Tibial artery (tissue), 4 donors: ENCODE data around the gene ARHGAP24.

Experiments
- DNase-seq, 2 donors: peaks; one replicate each; pipeline ENCODE4 v3.0.0-alpha.2; 2019
- H3K27ac ChIP-seq, 2 donors: fragments of 200-600 bp; sonication (generic) in 1 of 2; 1 replicate in 1 of 2; 2 replicates in 1 of 2; pipeline ENCODE4 v1.5.1; 2018 to 2019; ENCODE audit warnings: mild to moderate bottlenecking in 1 of 2
- H3K27me3 ChIP-seq, 2 donors: fragments of 200-600 bp; sonication (generic) in 1 of 2; one replicate each; pipeline versions ENCODE4 v1.5.1 to v1.6.0; 2016 to 2019
- H3K36me3 ChIP-seq, 3 donors: fragments of 200-600 bp; sonication (generic) in 2 of 3; one replicate each; pipeline ENCODE4 v1.5.1; 2016 to 2019; ENCODE audit warnings: mild to moderate bottlenecking in 2 of 3
- H3K4me1 ChIP-seq, 4 donors: fragments of 200-600 bp; sonication (generic) in 2 of 4; 1 replicate in 3 of 4; 2 replicates in 1 of 4; pipeline ENCODE4 v1.5.1; 2016 to 2019
- H3K4me3 ChIP-seq, 2 donors: fragments of 200-600 bp; sonication (generic) in 1 of 2; 1 replicate in 1 of 2; 2 replicates in 1 of 2; pipeline ENCODE4 v1.5.1; 2018 to 2019; ENCODE audit warnings: mild to moderate bottlenecking in 2 of 2
- H3K9me3 ChIP-seq, 3 donors: fragments of 200-600 bp; sonication (generic) in 1 of 3; one replicate each; pipeline ENCODE4 v1.5.1; 2016 to 2019
- intact Hi-C: fragments of 100-400 bp; cut with DNase I; formaldehyde crosslinking; loops from one replicate; pipeline ENCODE4 v1.15.0; 2023; ENCODE audit warnings: low total_unique reads
- TF ChIP-seq, protein P1 (sequence below), 2 experiments: fragments of 200-600 bp in 1 of 2; fragments of 450-650 bp in 1 of 2; IDR thresholded peaks; one replicate each; pipeline ENCODE4 v1.5.1; 2017 to 2019; ENCODE audit warnings: antibody characterized with exemption in 2 of 2, mild to moderate bottlenecking in 1 of 2, moderate library complexity in 1 of 2

ARHGAP24 gene

DNA sequence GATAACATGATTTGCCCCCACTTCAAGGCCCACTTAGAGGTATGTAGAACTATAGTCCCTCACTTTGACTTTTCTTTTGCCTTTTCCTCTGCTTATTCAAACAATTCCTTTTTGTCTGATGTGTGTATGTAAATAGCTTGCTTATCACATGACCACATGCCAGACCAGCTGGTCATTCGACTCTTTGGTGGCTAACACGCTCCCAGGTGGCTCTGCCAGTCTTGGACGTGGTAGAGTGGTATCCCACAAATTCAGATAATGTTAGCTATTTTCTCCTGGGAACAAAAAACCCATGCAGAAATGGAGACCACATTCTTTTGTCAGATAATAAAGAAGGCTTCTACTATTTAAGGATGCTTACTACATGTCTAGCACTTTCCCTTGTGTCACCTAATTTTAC is 47.9 kb downstream of the ARHGAP24 start:
- intact Hi-C loops, result no loop called here
- Histone ChIP-seq H3K27me3 (no peaks in the 10 kb centered on the region), H3K9me3 (no peaks in the 10 kb centered on the region), H3K27ac (no peak overlapping the region), H3K4me1 (no peaks in the 10 kb centered on the region), H3K36me3 (no peaks in the 10 kb centered on the region), H3K4me3 (no peak overlapping the region)
- TF ChIP-seq, protein P1, sequence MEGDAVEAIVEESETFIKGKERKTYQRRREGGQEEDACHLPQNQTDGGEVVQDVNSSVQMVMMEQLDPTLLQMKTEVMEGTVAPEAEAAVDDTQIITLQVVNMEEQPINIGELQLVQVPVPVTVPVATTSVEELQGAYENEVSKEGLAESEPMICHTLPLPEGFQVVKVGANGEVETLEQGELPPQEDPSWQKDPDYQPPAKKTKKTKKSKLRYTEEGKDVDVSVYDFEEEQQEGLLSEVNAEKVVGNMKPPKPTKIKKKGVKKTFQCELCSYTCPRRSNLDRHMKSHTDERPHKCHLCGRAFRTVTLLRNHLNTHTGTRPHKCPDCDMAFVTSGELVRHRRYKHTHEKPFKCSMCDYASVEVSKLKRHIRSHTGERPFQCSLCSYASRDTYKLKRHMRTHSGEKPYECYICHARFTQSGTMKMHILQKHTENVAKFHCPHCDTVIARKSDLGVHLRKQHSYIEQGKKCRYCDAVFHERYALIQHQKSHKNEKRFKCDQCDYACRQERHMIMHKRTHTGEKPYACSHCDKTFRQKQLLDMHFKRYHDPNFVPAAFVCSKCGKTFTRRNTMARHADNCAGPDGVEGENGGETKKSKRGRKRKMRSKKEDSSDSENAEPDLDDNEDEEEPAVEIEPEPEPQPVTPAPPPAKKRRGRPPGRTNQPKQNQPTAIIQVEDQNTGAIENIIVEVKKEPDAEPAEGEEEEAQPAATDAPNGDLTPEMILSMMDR (IDR thresholded peaks at IDR 0.05), result no peak
- no peak for DNase-seq

- no peak for DNase-seq
- TF ChIP-seq, protein P1 (IDR thresholded peaks at IDR 0.05), result no peak
- Histone ChIP-seq H3K4me1 (no peaks in the 10 kb centered on the region), H3K4me3 (no peak overlapping the region), H3K36me3 (no peaks in the 10 kb centered on the region), H3K27ac (no peak overlapping the region), H3K27me3 (no peaks in the 10 kb centered on the region), H3K9me3 (no peaks in the 10 kb centered on the region)
- intact Hi-C loops, result no loop called here
Observed at GRCh38 chr4:85527815-85528214, 52.9 kb downstream of the ARHGAP24 start.

DNA sequence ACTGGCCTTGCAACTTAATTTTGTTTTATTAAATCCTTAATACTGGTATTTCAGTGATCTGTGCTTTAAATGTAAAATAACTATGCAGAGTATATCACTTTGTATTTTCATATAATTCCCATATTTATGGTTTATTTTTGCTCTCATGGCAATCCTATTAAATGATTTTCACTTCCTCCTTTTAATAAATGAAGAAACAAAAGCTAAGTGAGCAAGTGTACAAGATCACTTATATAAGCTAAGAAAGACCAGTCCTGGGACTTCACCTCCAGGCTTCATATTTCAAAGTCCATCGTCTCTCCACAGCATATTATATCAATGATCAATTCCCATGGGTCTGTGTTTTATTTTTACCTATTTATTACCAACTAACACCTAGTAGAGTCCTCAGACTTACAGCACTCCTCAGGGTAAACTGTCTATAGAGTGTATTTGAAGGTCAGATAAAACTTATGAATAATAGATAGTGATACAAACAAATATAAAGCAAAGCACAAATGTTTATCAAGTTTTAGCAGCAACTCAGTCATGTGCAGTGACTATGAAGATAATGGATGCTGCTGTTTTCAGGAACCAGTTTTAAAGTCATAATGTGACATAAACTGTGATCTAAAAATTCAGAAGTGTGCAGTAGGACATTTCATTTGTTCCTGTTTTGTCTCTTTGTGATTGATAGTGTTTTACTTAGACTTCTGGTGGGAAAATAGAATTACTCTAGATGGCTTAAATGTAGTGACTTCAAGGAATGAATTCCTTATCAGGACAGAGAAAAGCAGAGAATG is 56.8 kb downstream of the ARHGAP24 start:
- Histone ChIP-seq H3K4me1 (no peaks in the 10 kb centered on the region), H3K27me3 (no peaks in the 10 kb centered on the region), H3K4me3 (no peak overlapping the region), H3K9me3 (no peaks in the 10 kb centered on the region), H3K36me3 (no peaks in the 10 kb centered on the region), H3K27ac (no peak overlapping the region)
- DNase-seq, result no peak
- intact Hi-C loops, result no loop called here
- TF ChIP-seq, protein P1 (IDR thresholded peaks at IDR 0.05), result no peak

DNA sequence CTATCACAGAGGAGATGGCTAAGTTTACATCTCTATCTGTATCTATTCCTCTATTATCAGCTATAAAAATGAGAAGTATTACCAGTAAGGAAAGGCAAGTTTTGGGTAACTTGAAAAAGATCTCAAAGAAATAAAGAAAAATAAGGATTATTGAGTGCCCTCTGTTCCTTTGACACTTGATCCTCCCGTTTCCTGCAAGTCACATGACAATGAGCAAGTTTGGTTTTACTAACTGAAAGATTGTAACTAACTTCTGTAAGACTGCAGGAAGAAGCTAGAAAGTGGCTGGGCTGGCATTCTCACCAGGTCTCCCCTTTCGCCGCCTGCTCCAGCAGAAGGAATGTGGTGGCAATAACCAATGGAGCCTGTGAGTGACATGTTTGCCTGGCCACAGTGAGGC is 59.2 kb downstream of the ARHGAP24 start:
- DNase-seq, result no peak
- Histone ChIP-seq H3K4me1 (no peaks in the 10 kb centered on the region), H3K36me3 (no peaks in the 10 kb centered on the region), H3K27ac (no peak overlapping the region), H3K9me3 (no peaks in the 10 kb centered on the region), H3K27me3 (no peaks in the 10 kb centered on the region), H3K4me3 (no peak overlapping the region)
- intact Hi-C loops, result no loop called here
- TF ChIP-seq, protein P1 (IDR thresholded peaks at IDR 0.05), result no peak

GRCh38 chr4:85543832-85544231 is 68.9 kb downstream of the ARHGAP24 start:
- no peaks in the 10 kb centered on the region for H3K9me3 ChIP-seq
- no peaks in the 10 kb centered on the region for H3K36me3 ChIP-seq
- intact Hi-C loops, result no loop called here
- TF ChIP-seq, protein P1 (IDR thresholded peaks at IDR 0.05), result no peak
- H3K4me1 ChIP-seq, result no peaks in the 10 kb centered on the region
- no peak overlapping the region for H3K27ac ChIP-seq
- H3K4me3 ChIP-seq, result no peak overlapping the region
- H3K27me3 ChIP-seq, result no peaks in the 10 kb centered on the region
- no peak for DNase-seq
